Body of pancreas (tissue), 4 donors: ENCODE measurements around the gene ACTN4.

Experiments used
- POLR2A ChIP-seq, 3 donors: fragments of 450-650 bp; IDR thresholded peaks; one replicate each; pipeline ENCODE4 v1.6.1; 2016; ENCODE audit warnings: antibody characterized with exemption in 3 of 3, mild to moderate bottlenecking in 2 of 3
- TF ChIP-seq, protein P1 (sequence below), 7 experiments: fragments of 450-650 bp in 4 of 7; fragments of 200-600 bp in 3 of 7; sonication (generic) in 3 of 7; IDR thresholded peaks; one replicate each; pipeline ENCODE4 v1.5.1; 2016 to 2019; ENCODE audit warnings: antibody characterized with exemption in 7 of 7

DNA sequence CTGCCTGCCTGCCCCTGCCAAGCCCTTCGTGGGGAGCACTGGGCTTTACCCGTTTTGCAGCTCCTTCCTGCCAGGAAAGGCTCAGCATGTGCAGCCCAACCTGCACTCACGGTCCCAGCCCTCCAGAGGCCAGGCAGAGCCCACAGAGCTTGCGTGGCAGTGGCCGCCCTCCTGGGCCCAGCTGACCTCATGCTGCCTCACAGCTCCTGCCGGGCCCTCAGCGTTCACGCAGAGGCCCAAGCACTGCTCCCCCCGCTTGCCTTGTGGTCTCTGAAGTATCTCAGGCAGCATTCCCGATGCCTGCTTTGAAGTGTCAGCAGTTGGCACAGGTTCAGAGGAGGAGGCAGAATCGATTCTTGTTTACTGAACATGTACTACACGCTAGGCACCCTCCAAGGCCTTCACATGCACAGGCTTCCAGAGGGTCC is 64.3 kb downstream of the ACTN4 start:
- TF ChIP-seq, protein P1, sequence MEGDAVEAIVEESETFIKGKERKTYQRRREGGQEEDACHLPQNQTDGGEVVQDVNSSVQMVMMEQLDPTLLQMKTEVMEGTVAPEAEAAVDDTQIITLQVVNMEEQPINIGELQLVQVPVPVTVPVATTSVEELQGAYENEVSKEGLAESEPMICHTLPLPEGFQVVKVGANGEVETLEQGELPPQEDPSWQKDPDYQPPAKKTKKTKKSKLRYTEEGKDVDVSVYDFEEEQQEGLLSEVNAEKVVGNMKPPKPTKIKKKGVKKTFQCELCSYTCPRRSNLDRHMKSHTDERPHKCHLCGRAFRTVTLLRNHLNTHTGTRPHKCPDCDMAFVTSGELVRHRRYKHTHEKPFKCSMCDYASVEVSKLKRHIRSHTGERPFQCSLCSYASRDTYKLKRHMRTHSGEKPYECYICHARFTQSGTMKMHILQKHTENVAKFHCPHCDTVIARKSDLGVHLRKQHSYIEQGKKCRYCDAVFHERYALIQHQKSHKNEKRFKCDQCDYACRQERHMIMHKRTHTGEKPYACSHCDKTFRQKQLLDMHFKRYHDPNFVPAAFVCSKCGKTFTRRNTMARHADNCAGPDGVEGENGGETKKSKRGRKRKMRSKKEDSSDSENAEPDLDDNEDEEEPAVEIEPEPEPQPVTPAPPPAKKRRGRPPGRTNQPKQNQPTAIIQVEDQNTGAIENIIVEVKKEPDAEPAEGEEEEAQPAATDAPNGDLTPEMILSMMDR (IDR thresholded peaks at IDR 0.05) = no peak
- TF ChIP-seq POLR2A (IDR thresholded peaks at IDR 0.05) = no peak
